AG04450 (cell line): Measurements from ENCODE around the gene FILIP1L. TPM values are rescaled to one million over a fixed set of nuclear protein-coding genes. Genes with fewer than 3 reads are reported as not detected.

Experiments used
- CTCF ChIA-PET: fragments of 300-600, 350-600 bp; formaldehyde crosslinking; extraction: SDS; loops from one replicate; lab custom pipeline; 2022; ENCODE audit warnings: antibody characterized with exemption, inconsistent platforms; lab: Charles Lee
- POLR2A ChIA-PET: fragments of 350-600 bp; formaldehyde crosslinking; extraction: SDS; loops from one replicate; lab custom pipeline; 2021; ENCODE audit warnings: antibody characterized with exemption, inconsistent platforms; lab: Yijun Ruan, JAX
- DNase-seq: peaks from one replicate; pipeline ENCODE4 v3.0.0-alpha.2; 2011; ENCODE audit warnings: low read depth, low spot score
- H3K27ac ChIP-seq: one replicate; pipeline ENCODE4 v1.5.1; 2012; ENCODE audit warnings: low read depth, low read length, control low read depth
- H3K27me3 ChIP-seq: one replicate; pipeline ENCODE4 v1.6.0; 2012; ENCODE audit warnings: low read length; ENCODE audit not compliant: control insufficient read depth, insufficient read depth
- H3K4me3 ChIP-seq: 2 replicates; pipeline ENCODE4 v1.5.1; 2011; ENCODE audit warnings: mild to moderate bottlenecking, low read depth, low read length, control low read depth
- H3K9me3 ChIP-seq: 2 replicates; pipeline ENCODE4 v1.5.1; 2012; ENCODE audit warnings: low read length; ENCODE audit not compliant: control insufficient read depth, insufficient read depth
- CTCF ChIP-seq: IDR thresholded peaks from 2 replicates; pipeline ENCODE4 v1.5.1; 2011; ENCODE audit warnings: low read depth, low read length, control low read depth, inconsistent platforms
- polyA plus RNA-seq: library from polyadenylated mRNA; depleted of rRNA; stranded (reverse); fragments of >200 nt; gene quantifications from 2 replicates; pipeline ENCODE4 v1.2.3, GENCODE V29; 2011

The FILIP1L gene
- polyA plus RNA-seq, 1 experiment, result 75.5 TPM

GRCh38 chr3:100075851-100076730 lies 38.2 kb downstream of the FILIP1L start:
- DNase-seq, result no peak
- POLR2A ChIA-PET, result interaction anchor here (0.7 kb wide), 1 partner anchor 33 kb away, joined by 3 read pairs; no protein-coding TSS in a partner anchor
- Histone ChIP-seq H3K27ac (no peak overlapping the region), H3K9me3 (no peaks in the 10 kb centered on the region), H3K4me3 (no peak overlapping the region), H3K27me3 (no peaks in the 10 kb centered on the region)
- no peak for TF ChIP-seq CTCF
- CTCF ChIA-PET, result interaction anchor here (1.2 to 1.8 kb wide), 3 partner anchors 12 to 244 kb away, joined by 4 to 6 read pairs (median 5); no protein-coding TSS in a partner anchor

DNA sequence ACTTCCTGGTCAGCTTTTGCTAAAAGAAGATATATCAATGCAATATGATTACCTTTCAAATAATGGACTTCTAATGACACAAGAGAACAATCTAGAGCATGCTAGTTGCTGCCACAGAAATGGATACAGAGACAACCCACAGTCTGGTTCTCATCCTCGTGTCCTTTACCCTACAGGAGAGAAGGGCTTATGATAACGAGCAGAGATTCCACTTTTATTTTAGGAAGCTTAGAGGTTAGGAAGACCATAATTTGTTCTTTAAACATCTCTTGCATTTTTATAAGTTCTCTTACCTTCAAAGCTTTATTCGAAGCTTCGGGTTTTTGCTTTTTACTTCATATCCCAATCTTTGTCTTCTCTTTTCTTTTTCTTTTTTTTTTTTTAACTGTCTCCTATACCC lies 39.1 kb downstream of the FILIP1L start:
- no peak for TF ChIP-seq CTCF
- ChIA-PET POLR2A (interaction anchor here (1.5 kb wide), 1 partner anchor 29 kb away, joined by 7 read pairs; no protein-coding TSS in a partner anchor), CTCF (interaction anchor here (0.7 to 1.8 kb wide), 5 partner anchors 11 to 244 kb away, joined by 3 to 5 read pairs (median 3); no protein-coding TSS in a partner anchor)
- Histone ChIP-seq H3K27me3 (no peaks in the 10 kb centered on the region), H3K9me3 (no peaks in the 10 kb centered on the region), H3K27ac (no peak overlapping the region), H3K4me3 (no peak overlapping the region)
- no peak for DNase-seq

GRCh38 chr3:100073714-100074307 lies 40.5 kb downstream of the FILIP1L start:
- peak; percentile 95 for DNase-seq
- 0 out of 2 replicates have a peak, but pooled peaks have one; percentile 4 for TF ChIP-seq CTCF
- Histone ChIP-seq H3K4me3 (no peak overlapping the region), H3K27ac (peak overlapping the region; percentile 94), H3K9me3 (no peaks in the 10 kb centered on the region), H3K27me3 (no peaks in the 10 kb centered on the region)
- ChIA-PET POLR2A (interaction anchor here (0.5 to 1.5 kb wide), 11 partner anchors 10 to 231 kb away, joined by 3 to 7 read pairs (median 4); no protein-coding TSS in a partner anchor), CTCF (interaction anchor here (0.6 to 1.9 kb wide), 10 partner anchors 10 to 254 kb away, joined by 3 to 6 read pairs (median 3); no protein-coding TSS in a partner anchor)

- CTCF ChIA-PET, result interaction anchor here (1.2 to 1.9 kb wide), 2 partner anchors 187 to 230 kb away, joined by 3 to 6 read pairs; no protein-coding TSS in a partner anchor
Observed at GRCh38 chr3:100073049-100073713, 41.1 kb downstream of the FILIP1L start.

More at GRCh38 chr3:100073049-100073713, 41.1 kb downstream of the FILIP1L start:
- H3K27me3 ChIP-seq, result no peaks in the 10 kb centered on the region
- H3K27ac ChIP-seq, result peak overlapping the region; percentile 94
- TF ChIP-seq CTCF, result no peak
- POLR2A ChIA-PET, result interaction anchor here (1.1 to 1.5 kb wide), 3 partner anchors 9 to 230 kb away, joined by 3 to 7 read pairs (median 6); no protein-coding TSS in a partner anchor
- no peak overlapping the region for H3K4me3 ChIP-seq
- DNase-seq, result no peak
- no peaks in the 10 kb centered on the region for H3K9me3 ChIP-seq
